Bronchial epithelial cell (primary cell): ENCODE measurements around the gene TRIM66. TPM values are rescaled to one million over a fixed set of nuclear protein-coding genes. Genes with fewer than 3 reads are reported as not detected.
"Not testable (repeated sequence)": the region's sequence is repeated elsewhere in the genome, so short reads cannot be mapped to it uniquely, and the experiment has no call there.

Source experiments
- DNase-seq: peaks from one replicate; pipeline ENCODE4 v3.0.0-alpha.2; 2010; ENCODE audit warnings: low read depth
- FAIRE-seq: peaks from 2 replicates; lab custom pipeline; 2011; peaks lifted over from hg19 to GRCh38; lab: Jason Lieb, UNC
- H3K27me3 ChIP-seq: 2 replicates; pipeline ENCODE4 v1.5.1; 2011; ENCODE audit warnings: low read length; ENCODE audit not compliant: control insufficient read depth, insufficient read depth
- H3K36me3 ChIP-seq: 2 replicates; pipeline ENCODE4 v1.5.1; 2011; ENCODE audit warnings: low read length; ENCODE audit not compliant: control insufficient read depth, insufficient read depth
- H3K4me3 ChIP-seq: 2 replicates; pipeline ENCODE4 v1.5.1; 2011; ENCODE audit warnings: mild to moderate bottlenecking, low read depth, low read length, control low read depth
- CTCF ChIP-seq: IDR thresholded peaks from 2 replicates; pipeline ENCODE4 v1.5.1; 2011; ENCODE audit warnings: mild to moderate bottlenecking, moderate library complexity, low read length, control low read depth, inconsistent platforms; ENCODE audit not compliant: insufficient read depth, severe bottlenecking
- total RNA-seq: library from RNA; depleted of rRNA; stranded (reverse); fragments of >200 nt; gene quantifications from 2 replicates; pipeline ENCODE4 v1.2.1, GENCODE V29; 2014

The TRIM66 gene
- total RNA-seq, 1 donor from 2014 or later: 4.2 TPM

GRCh38 chr11:8672346-8672745 is 10.1 kb downstream of the TRIM66 start:
- Histone ChIP-seq H3K4me3 (no peak overlapping the region), H3K27me3 (no peaks in the 10 kb centered on the region), H3K36me3 (no peaks in the 10 kb centered on the region)
- no peak for DNase-seq
- FAIRE-seq: no peak
- no peak for TF ChIP-seq CTCF

GRCh38 chr11:8671651-8672062 is 10.8 kb downstream of the TRIM66 start:
- H3K36me3 ChIP-seq: no peaks in the 10 kb centered on the region
- H3K4me3 ChIP-seq: no peak overlapping the region
- TF ChIP-seq CTCF: no peak
- FAIRE-seq: no peak
- no peaks in the 10 kb centered on the region for H3K27me3 ChIP-seq
- peak; percentile 81 for DNase-seq

GRCh38 chr11:8671193-8671612 is 11.3 kb downstream of the TRIM66 start:
- Histone ChIP-seq H3K27me3 (no peaks in the 10 kb centered on the region), H3K36me3 (no peaks in the 10 kb centered on the region), H3K4me3 (no peak overlapping the region)
- DNase-seq (peak; percentile 94), FAIRE-seq (peak; percentile 66)
- TF ChIP-seq CTCF: no peak

- FAIRE-seq, H3K27me3 ChIP-seq, H3K36me3 ChIP-seq, H3K4me3 ChIP-seq: not testable (repeated sequence)
- peak; percentile 36 for DNase-seq
Measured at GRCh38 chr11:8670081-8670480, 12.4 kb downstream of the TRIM66 start.

- no peak for DNase-seq
- no peak for FAIRE-seq
- no peaks in the 10 kb centered on the region for H3K27me3 ChIP-seq
Measured at GRCh38 chr11:8665222-8665621, 17.2 kb downstream of the TRIM66 start.

GRCh38 chr11:8661001-8661795 is 21.3 kb downstream of the TRIM66 start:
- Histone ChIP-seq H3K27me3 (no peaks in the 10 kb centered on the region), H3K36me3 (no peaks in the 10 kb centered on the region), H3K4me3 (no peak overlapping the region)
- TF ChIP-seq CTCF: no peak
- FAIRE-seq (peak; percentile 7), DNase-seq (no peak)

More at GRCh38 chr11:8665222-8665621, 17.2 kb downstream of the TRIM66 start:
- H3K36me3 ChIP-seq: no peaks in the 10 kb centered on the region
- no peak overlapping the region for H3K4me3 ChIP-seq
- no peak for TF ChIP-seq CTCF
